HEK293T (cell line): ENCODE results near the gene SUN1.
"Not testable (repeated sequence)": the region's sequence is repeated elsewhere in the genome, so short reads cannot be mapped to it uniquely, and the experiment has no call there.

ENCODE experiments used
- CTCF ChIA-PET: fragments of 350-600 bp; formaldehyde crosslinking; extraction: SDS; loops from one replicate; lab custom pipeline; 2021; ENCODE audit warnings: antibody characterized with exemption, inconsistent platforms; lab: Yijun Ruan, JAX
- POLR2A ChIA-PET: fragments of 350-600 bp; formaldehyde crosslinking; extraction: SDS; loops from one replicate; lab custom pipeline; 2020; ENCODE audit warnings: antibody characterized with exemption, inconsistent platforms; lab: Yijun Ruan, JAX
- DNase-seq: peaks from one replicate; pipeline ENCODE4 v3.0.0; 2012; ENCODE audit warnings: mixed read lengths; ENCODE audit errors: extremely low spot score
- CTBP1 ChIP-seq: fragments of 450-650 bp; IDR thresholded peaks from 2 replicates; pipeline ENCODE4 v1.6.1; 2016; ENCODE audit warnings: borderline replicate concordance
- ELF4 ChIP-seq: fragments of 450-650 bp; IDR thresholded peaks from 2 replicates; pipeline ENCODE4 v1.6.1; 2017; ENCODE audit warnings: antibody characterized with exemption
- FOXK2 ChIP-seq: fragments of 450-650 bp; IDR thresholded peaks from 2 replicates; pipeline ENCODE4 v1.6.1; 2016; ENCODE audit warnings: mild to moderate bottlenecking

SUN1 gene

GRCh38 chr7:923108-924041 lies 91.1 kb downstream of the SUN1 start:
- POLR2A ChIA-PET = no interaction called here
- no peak for DNase-seq
- no peak for TF ChIP-seq ELF4
- TF ChIP-seq CTBP1 = no peak
- no peak for TF ChIP-seq FOXK2
- CTCF ChIA-PET = no interaction called here

DNA sequence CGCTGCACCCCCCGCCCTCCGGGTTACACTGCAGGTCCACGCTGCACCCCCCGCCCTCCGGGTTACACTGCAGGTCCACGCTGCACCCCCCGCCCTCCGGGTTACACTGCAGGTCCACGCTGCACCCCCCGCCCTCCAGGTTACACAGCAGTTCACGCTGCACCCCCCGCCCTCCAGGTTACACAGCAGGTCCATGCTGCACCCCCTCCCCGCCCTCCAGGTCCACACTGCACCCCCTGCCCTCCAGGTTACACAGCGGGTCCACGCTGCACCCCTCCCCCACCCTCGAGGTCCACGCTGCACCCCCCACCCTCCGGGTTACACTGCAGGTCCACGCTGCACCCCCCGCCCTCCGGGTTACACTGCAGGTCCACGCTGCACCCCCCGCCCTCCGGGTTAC lies 91.8 kb downstream of the SUN1 start:
- POLR2A ChIA-PET, DNase-seq, CTCF ChIA-PET: not testable (repeated sequence)
